HEK293 (cell line): Measurements from ENCODE around the gene POLR3E.
A peak's percentile ranks its signal among the peaks of the same experiment; 100 is the strongest.

Source experiments
- HOXA7 ChIP-seq: sonication (generic); formaldehyde crosslinking; IDR thresholded peaks from 2 replicates; pipeline ENCODE4 v1.8.1; 2022; ENCODE audit warnings: missing genetic modification reagents, borderline replicate concordance
- KLF7 ChIP-seq: fragments of 450-650 bp; formaldehyde crosslinking; IDR thresholded peaks from 2 replicates; pipeline ENCODE4 v1.5.1; 2016; ENCODE audit warnings: missing biosample characterization, missing genetic modification characterization, borderline replicate concordance
- PRDM2 ChIP-seq: fragments of 450-650 bp; formaldehyde crosslinking; IDR thresholded peaks from 2 replicates; pipeline ENCODE4 v1.5.1; 2016; ENCODE audit warnings: missing biosample characterization, missing genetic modification characterization, borderline replicate concordance
- PRDM4 ChIP-seq: fragments of 450-650 bp; formaldehyde crosslinking; IDR thresholded peaks from 2 replicates; pipeline ENCODE4 v1.5.1; 2017; ENCODE audit warnings: missing biosample characterization, missing genetic modification characterization
- SP3 ChIP-seq: fragments of 450-650 bp; formaldehyde crosslinking; IDR thresholded peaks from 2 replicates; pipeline ENCODE4 v1.5.1; 2016; ENCODE audit warnings: missing biosample characterization, missing genetic modification characterization
- WT1 ChIP-seq: fragments of 450-650 bp; formaldehyde crosslinking; IDR thresholded peaks from 2 replicates; pipeline ENCODE4 v1.5.1; 2016; ENCODE audit warnings: missing biosample characterization, missing genetic modification characterization
- ZBTB8A ChIP-seq: fragments of 450-650 bp; formaldehyde crosslinking; IDR thresholded peaks from 2 replicates; pipeline ENCODE4 v1.5.1; 2016; ENCODE audit warnings: missing biosample characterization, missing genetic modification characterization
- ZFHX2 ChIP-seq: fragments of 450-650 bp; formaldehyde crosslinking; conservative IDR thresholded peaks from 2 replicates; pipeline ENCODE4 v1.5.1; 2016; ENCODE audit warnings: missing biosample characterization, missing genetic modification characterization
- ZIC2 ChIP-seq: fragments of 450-650 bp; formaldehyde crosslinking; IDR thresholded peaks from 2 replicates; pipeline ENCODE4 v1.5.1; 2016; ENCODE audit warnings: missing biosample characterization, missing genetic modification characterization
- ZNF112 ChIP-seq: fragments of 450-650 bp; formaldehyde crosslinking; IDR thresholded peaks from 2 replicates; pipeline ENCODE4 v1.5.0; 2017; ENCODE audit warnings: missing biosample characterization, missing genetic modification characterization
- ZNF184 ChIP-seq: fragments of 450-650 bp; IDR thresholded peaks from 2 replicates; pipeline ENCODE4 v1.5.1; 2018; ENCODE audit warnings: missing biosample characterization, mild to moderate bottlenecking, missing genetic modification characterization
- ZNF214 ChIP-seq: fragments of 450-650 bp; formaldehyde crosslinking; IDR thresholded peaks from 2 replicates; pipeline ENCODE4 v1.5.1; 2017; ENCODE audit warnings: missing biosample characterization, mild to moderate bottlenecking, missing genetic modification characterization, borderline replicate concordance
- ZNF239 ChIP-seq: fragments of 450-650 bp; formaldehyde crosslinking; IDR thresholded peaks from 2 replicates; pipeline ENCODE4 v1.5.1; 2016; ENCODE audit warnings: missing biosample characterization, missing genetic modification characterization
- ZNF311 ChIP-seq: fragments of 450-650 bp; formaldehyde crosslinking; IDR thresholded peaks from 2 replicates; pipeline ENCODE4 v1.5.1; 2017; ENCODE audit warnings: missing biosample characterization, missing genetic modification characterization, borderline replicate concordance
- ZNF366 ChIP-seq: fragments of 450-650 bp; formaldehyde crosslinking; conservative IDR thresholded peaks from 2 replicates; pipeline ENCODE4 v1.5.1; 2016; ENCODE audit warnings: missing biosample characterization, missing genetic modification characterization
- ZNF473 ChIP-seq: fragments of 450-650 bp; formaldehyde crosslinking; IDR thresholded peaks from 2 replicates; pipeline ENCODE4 v1.5.1; 2017; ENCODE audit warnings: missing biosample characterization, missing genetic modification characterization
- ZNF510 ChIP-seq: fragments of 450-650 bp; formaldehyde crosslinking; IDR thresholded peaks from 2 replicates; pipeline ENCODE4 v1.5.1; 2018; ENCODE audit warnings: mild to moderate bottlenecking, missing genetic modification characterization, missing biosample characterization; ENCODE audit not compliant: insufficient replicate concordance
- ZNF513 ChIP-seq: fragments of 450-650 bp; IDR thresholded peaks from 2 replicates; pipeline ENCODE4 v1.5.1; 2018; ENCODE audit warnings: missing biosample characterization, missing genetic modification characterization
- ZNF514 ChIP-seq: fragments of 450-650 bp; formaldehyde crosslinking; IDR thresholded peaks from 2 replicates; pipeline ENCODE4 v1.5.1; 2016; ENCODE audit warnings: missing biosample characterization, missing genetic modification characterization
- ZNF645 ChIP-seq: fragments of 450-650 bp; formaldehyde crosslinking; IDR thresholded peaks from 2 replicates; pipeline ENCODE4; 2016; ENCODE audit warnings: missing biosample characterization, missing genetic modification characterization
- ZNF76 ChIP-seq: fragments of 450-650 bp; formaldehyde crosslinking; IDR thresholded peaks from 2 replicates; pipeline ENCODE4; 2016; ENCODE audit warnings: low read depth, missing biosample characterization, missing genetic modification characterization, borderline replicate concordance
- ZNF792 ChIP-seq: fragments of 450-650 bp; formaldehyde crosslinking; IDR thresholded peaks from 2 replicates; pipeline ENCODE4 v1.5.1; 2016; ENCODE audit warnings: missing biosample characterization, missing genetic modification characterization
- TF ChIP-seq, protein P1 (sequence below): fragments of 450-650 bp; formaldehyde crosslinking; IDR thresholded peaks from 2 replicates; pipeline ENCODE4 v1.5.1; 2017; ENCODE audit warnings: missing biosample characterization, missing genetic modification characterization
- TF ChIP-seq, protein P2 (sequence below): fragments of 450-650 bp; formaldehyde crosslinking; IDR thresholded peaks from 2 replicates; pipeline ENCODE4 v1.5.1; 2016; ENCODE audit warnings: missing biosample characterization, missing genetic modification characterization

Gene POLR3E

GRCh38 chr16:22292320-22292719, 4.9 kb upstream of the POLR3E start (continued):
- TF ChIP-seq HOXA7 (CRISPR knock-in tag), result no peak
- TF ChIP-seq KLF7 (tag by site-specific recombination), result no peak
- no peak for TF ChIP-seq ZNF513 (tag by site-specific recombination)
- no peak for TF ChIP-seq ZNF366 (tag by site-specific recombination)
- no peak for TF ChIP-seq SP3 (tag by site-specific recombination)
- no peak for TF ChIP-seq ZNF792
- TF ChIP-seq PRDM4 (tag by site-specific recombination), result 0 out of 2 replicates have a peak, but pooled peaks have one; percentile 5
- no peak for TF ChIP-seq ZNF76 (tag by site-specific recombination)
- TF ChIP-seq ZBTB8A (tag by site-specific recombination), result no peak
- TF ChIP-seq ZFHX2 (tag by site-specific recombination), result no peak
- no peak for TF ChIP-seq ZNF510 (tag by site-specific recombination)
- TF ChIP-seq ZNF645 (tag by site-specific recombination), result no peak
- TF ChIP-seq ZNF311 (tag by site-specific recombination), result no peak
- TF ChIP-seq, protein P1, sequence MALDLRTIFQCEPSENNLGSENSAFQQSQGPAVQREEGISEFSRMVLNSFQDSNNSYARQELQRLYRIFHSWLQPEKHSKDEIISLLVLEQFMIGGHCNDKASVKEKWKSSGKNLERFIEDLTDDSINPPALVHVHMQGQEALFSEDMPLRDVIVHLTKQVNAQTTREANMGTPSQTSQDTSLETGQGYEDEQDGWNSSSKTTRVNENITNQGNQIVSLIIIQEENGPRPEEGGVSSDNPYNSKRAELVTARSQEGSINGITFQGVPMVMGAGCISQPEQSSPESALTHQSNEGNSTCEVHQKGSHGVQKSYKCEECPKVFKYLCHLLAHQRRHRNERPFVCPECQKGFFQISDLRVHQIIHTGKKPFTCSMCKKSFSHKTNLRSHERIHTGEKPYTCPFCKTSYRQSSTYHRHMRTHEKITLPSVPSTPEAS (tag by site-specific recombination), result peak; percentile 94
- TF ChIP-seq PRDM2, result no peak
- no peak; the same call in 1 of the 2 replicates for TF ChIP-seq ZIC2 (tag by site-specific recombination)
- TF ChIP-seq ZNF184 (tag by site-specific recombination), result no peak
- TF ChIP-seq ZNF112 (tag by site-specific recombination), result no peak
- peak; percentile 55; the same call in 1 of the 2 replicates for TF ChIP-seq ZNF514
- no peak for TF ChIP-seq WT1
- TF ChIP-seq, protein P2, sequence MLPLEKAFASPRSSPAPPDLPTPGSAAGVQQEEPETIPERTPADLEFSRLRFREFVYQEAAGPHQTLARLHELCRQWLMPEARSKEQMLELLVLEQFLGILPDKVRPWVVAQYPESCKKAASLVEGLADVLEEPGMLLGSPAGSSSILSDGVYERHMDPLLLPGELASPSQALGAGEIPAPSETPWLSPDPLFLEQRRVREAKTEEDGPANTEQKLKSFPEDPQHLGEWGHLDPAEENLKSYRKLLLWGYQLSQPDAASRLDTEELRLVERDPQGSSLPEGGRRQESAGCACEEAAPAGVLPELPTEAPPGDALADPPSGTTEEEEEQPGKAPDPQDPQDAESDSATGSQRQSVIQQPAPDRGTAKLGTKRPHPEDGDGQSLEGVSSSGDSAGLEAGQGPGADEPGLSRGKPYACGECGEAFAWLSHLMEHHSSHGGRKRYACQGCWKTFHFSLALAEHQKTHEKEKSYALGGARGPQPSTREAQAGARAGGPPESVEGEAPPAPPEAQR, result 0 out of 2 replicates have a peak, but pooled peaks have one; percentile 44
- TF ChIP-seq ZNF473 (tag by site-specific recombination), result no peak
- no peak for TF ChIP-seq ZNF214 (tag by site-specific recombination)
- TF ChIP-seq ZNF239 (tag by site-specific recombination), result no peak
